ENCODE data around the gene PTRH1.

PTRH1 gene

DNA sequence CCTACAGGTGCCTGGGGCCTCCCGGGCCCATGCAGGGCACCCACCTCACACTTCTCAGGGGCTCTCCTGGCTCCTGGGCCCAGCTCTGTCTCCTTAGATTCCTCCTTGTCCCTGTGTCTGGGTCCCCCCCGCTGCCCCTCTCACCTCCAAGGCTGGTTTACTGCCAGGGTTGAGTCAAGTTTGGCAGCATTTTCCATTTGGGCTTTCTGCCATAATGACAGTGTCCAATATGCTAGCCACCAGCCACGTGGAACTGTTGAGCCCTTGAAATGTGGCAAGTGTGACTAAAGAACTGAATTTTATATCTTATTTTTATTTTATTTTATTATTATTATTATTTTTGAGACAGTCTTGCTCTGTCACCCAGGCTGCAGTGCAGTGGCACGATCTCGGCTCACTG lies 2.3 kb upstream of the PTRH1 start:
- H3K27ac Mint-ChIP-seq = no peak overlapping the region
- no peaks in the 10 kb centered on the region for H3K36me3 Mint-ChIP-seq (ENCODE audit: low read depth)
- H3K9me3 Mint-ChIP-seq = no peaks in the 10 kb centered on the region
- no peak overlapping the region for H3K4me3 Mint-ChIP-seq
- no peak for DNase-seq (ENCODE audit: low spot score)
- no peaks in the 10 kb centered on the region for H3K27me3 Mint-ChIP-seq (ENCODE audit: low read depth)
- H3K4me1 Mint-ChIP-seq (ENCODE audit: low read depth) = peaks cover 18% of the 10 kb centered on the region

DNA sequence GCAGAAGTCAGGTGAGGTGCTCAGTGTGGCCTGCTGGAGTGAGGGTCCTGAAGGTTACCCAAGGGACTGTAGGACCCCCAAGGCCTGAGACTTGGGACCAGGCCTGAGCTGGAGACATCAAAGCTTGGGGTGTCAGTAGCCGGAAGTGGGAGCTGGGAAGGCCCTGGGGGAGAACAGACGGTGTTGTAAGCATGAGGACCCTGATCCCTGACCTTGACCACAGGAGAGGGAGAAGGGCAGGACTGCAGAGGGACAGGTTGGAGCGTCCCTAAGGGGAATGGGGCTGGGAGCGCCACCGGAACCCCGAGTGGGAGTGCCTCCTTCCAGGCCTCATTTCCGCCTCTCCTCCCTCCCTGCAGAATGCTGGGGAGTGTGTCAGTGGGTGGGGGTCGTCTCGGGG lies 949 bp upstream of the PTRH1 start:
- Mint-ChIP-seq H3K27ac (peak overlapping the region; percentile 98), H3K4me1 (ENCODE audit: low read depth) (peaks cover 21% of the 10 kb centered on the region), H3K36me3 (ENCODE audit: low read depth) (no peaks in the 10 kb centered on the region), H3K27me3 (ENCODE audit: low read depth) (no peaks in the 10 kb centered on the region), H3K4me3 (peak overlapping the region; percentile 97), H3K9me3 (no peaks in the 10 kb centered on the region)
- DNase-seq (ENCODE audit: low spot score) = no peak

DNA sequence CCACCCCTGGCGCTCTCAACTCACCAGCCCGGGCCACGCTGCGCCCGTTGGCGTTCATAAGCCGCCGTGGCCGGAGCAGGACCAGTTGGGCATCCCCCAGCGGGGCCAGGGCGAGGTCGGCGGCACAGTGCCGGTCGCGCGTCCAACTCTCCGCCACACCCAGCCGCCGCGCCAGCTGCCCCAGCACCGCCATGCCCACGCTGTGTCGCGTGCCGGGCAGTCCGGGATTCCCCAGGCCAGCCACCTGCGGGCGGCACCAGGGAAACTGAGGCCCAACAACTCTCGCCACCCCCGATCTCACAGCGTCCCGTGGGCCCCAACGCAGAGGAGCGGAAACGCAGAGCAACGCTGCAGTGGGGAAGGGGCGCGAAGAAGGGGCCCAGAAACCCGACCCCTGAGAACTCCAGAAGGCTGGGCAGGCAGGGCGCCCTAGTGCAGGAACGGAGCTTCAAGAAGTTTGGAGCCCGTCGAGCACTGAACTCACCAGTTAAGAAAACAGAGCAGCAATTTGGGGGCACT lies 453 bp downstream of the PTRH1 start:
- H3K36me3 Mint-ChIP-seq (ENCODE audit: low read depth) = no peaks in the 10 kb centered on the region
- H3K4me3 Mint-ChIP-seq = peak overlapping the region; percentile 97
- DNase-seq (ENCODE audit: low spot score) = peak; percentile 23
- peaks cover 28% of the 10 kb centered on the region for H3K4me1 Mint-ChIP-seq (ENCODE audit: low read depth)
- H3K27ac Mint-ChIP-seq = peak overlapping the region; percentile 98
- H3K27me3 Mint-ChIP-seq (ENCODE audit: low read depth) = no peaks in the 10 kb centered on the region
- no peaks in the 10 kb centered on the region for H3K9me3 Mint-ChIP-seq

DNA sequence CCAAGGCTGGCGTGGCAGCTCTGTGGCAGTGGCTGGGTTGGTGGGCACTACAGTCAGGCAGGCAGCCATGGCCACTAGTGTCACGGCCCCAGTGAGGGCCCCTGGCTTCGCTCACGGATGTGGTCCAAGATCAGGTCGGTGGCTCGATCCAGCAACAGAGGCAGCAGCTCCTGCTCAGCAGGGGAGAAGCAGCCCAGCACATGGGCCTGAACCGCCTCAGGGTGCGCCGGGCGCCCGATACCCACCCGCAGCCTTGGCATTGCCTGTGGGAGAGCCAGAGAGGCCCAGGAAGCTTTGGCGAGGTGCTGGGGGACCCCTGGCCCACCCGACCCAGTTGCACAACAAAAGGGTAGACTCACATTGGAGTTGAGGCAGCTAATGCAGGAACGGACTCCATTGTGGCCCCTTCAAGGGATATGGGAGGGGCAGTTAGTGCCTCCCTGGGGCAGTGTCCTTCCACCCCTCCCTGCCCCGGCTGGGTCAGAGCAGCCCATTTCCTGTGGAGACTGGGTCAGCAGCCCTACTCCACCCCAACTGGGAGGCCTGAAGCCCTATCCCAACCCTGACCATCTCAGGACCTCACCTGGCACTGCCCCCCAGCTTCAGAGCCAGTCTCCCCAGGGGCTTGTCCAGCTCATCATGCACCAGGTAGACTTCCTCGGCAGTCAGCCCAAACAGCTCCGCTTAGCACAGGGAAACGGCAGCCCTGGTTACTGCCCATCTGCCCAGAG lies 1.3 kb downstream of the PTRH1 start:
- DNase-seq (ENCODE audit: low spot score) = no peak
- no peak overlapping the region for H3K27ac Mint-ChIP-seq
- peak overlapping the region; percentile 73 for H3K4me3 Mint-ChIP-seq
- no peaks in the 10 kb centered on the region for H3K9me3 Mint-ChIP-seq
- peaks cover 21% of the 10 kb centered on the region for H3K4me1 Mint-ChIP-seq (ENCODE audit: low read depth)
- no peaks in the 10 kb centered on the region for H3K36me3 Mint-ChIP-seq (ENCODE audit: low read depth)
- no peaks in the 10 kb centered on the region for H3K27me3 Mint-ChIP-seq (ENCODE audit: low read depth)

DNA sequence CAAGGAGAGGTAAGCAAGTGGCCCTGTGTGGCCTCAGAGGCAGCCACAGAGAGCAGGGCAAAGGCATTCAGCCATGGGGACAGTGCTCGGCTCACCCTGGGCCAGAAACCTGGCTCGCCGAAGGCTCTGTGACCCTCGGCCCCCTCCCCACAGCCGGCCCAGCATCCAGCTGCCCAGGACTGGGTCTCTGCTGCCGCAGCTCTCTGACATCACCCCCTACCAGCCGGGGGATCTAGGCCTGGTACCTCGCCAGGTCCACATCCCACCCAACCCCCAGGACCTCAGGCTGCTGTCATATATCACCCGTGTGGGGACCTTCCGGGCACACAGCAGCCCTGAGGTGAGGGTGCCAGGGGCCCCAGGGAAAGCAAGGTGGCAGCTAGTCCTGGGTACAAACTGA lies 2.6 kb downstream of the PTRH1 start:
- Mint-ChIP-seq H3K36me3 (ENCODE audit: low read depth) (no peaks in the 10 kb centered on the region), H3K27ac (no peak overlapping the region), H3K4me1 (ENCODE audit: low read depth) (peaks cover 21% of the 10 kb centered on the region), H3K27me3 (ENCODE audit: low read depth) (no peaks in the 10 kb centered on the region), H3K4me3 (no peak overlapping the region), H3K9me3 (peaks cover 3% of the 10 kb centered on the region)
- no peak for DNase-seq (ENCODE audit: low spot score)

DNA sequence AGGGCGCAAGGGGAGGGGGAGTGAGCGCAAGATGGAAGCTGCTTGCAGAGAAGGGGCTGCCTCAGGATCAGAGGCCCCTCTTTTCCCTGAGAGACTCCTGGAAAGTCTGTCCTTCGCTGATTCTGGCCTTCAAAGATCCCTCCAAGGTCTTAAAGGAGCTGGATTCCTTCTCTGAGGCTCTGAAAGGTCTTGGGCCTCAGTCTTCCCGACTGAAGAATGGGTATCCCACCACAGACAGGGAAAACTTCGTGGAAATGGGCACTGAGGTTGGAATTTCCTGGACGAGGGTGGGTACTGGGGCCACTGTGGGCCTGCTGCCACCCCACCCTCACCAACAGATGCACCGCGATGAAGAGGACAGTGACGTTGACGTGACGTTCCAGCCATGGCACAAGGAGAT lies 3.1 kb downstream of the PTRH1 start:
- Mint-ChIP-seq H3K27me3 (ENCODE audit: low read depth) (no peaks in the 10 kb centered on the region), H3K4me3 (no peak overlapping the region), H3K27ac (no peak overlapping the region), H3K36me3 (ENCODE audit: low read depth) (no peaks in the 10 kb centered on the region), H3K9me3 (peaks cover 3% of the 10 kb centered on the region), H3K4me1 (ENCODE audit: low read depth) (peaks cover 25% of the 10 kb centered on the region)
- no peak for DNase-seq (ENCODE audit: low spot score)

DNA sequence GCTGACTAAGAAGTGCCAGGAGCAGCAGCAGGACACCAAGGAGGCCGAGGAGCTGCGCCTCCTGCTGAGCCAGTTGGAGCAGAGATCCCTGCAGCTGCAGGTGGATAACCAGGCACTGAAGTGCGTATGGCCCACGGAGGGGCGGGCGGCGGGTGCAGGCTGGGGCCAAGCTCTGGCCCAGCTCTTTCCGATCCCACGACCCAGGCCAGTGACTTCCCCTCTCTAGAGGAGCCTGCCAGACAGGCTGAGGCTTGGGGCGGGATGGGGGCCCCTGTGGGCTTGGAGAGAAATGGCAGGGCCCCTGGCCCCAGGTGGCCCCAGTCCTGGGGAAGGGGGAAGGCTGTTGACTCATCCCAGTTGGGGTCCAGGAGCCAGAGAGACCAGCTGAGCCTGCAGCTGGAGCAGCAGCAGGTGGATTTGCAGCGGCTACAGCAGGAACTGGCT lies 3.6 kb downstream of the PTRH1 start:
- H3K9me3 Mint-ChIP-seq = peaks cover 3% of the 10 kb centered on the region
- DNase-seq (ENCODE audit: low spot score) = no peak
- H3K4me1 Mint-ChIP-seq (ENCODE audit: low read depth) = peaks cover 25% of the 10 kb centered on the region
- H3K27ac Mint-ChIP-seq = no peak overlapping the region
- no peak overlapping the region for H3K4me3 Mint-ChIP-seq
- no peaks in the 10 kb centered on the region for H3K36me3 Mint-ChIP-seq (ENCODE audit: low read depth)
- H3K27me3 Mint-ChIP-seq (ENCODE audit: low read depth) = no peaks in the 10 kb centered on the region

DNA sequence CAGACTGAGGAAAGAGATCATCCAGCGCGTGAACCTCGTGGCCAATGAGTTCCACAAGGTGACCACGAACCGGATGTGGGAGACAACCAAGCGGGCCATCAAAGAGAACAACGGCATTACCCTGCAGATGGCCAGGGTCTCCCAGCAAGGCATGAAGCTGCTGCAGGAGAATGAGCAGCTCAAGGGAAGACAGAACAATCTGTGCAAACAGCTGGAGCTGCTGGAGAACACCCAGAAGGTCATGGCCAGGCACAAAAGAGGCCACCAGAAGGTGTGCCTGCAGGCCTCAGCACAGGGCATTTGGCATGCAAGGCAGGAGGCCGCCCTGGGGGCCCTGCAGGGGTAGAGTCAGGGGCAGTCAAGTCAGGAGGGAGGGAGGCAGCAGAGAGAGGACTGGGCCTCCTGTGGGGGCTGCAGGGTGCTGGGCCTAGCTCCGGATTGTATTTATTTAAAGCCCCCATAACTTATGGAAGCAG lies 4.2 kb downstream of the PTRH1 start:
- Mint-ChIP-seq H3K9me3 (peaks cover 3% of the 10 kb centered on the region), H3K4me3 (peak overlapping the region; percentile 40), H3K27ac (no peak overlapping the region), H3K36me3 (ENCODE audit: low read depth) (no peaks in the 10 kb centered on the region), H3K4me1 (ENCODE audit: low read depth) (peaks cover 24% of the 10 kb centered on the region), H3K27me3 (ENCODE audit: low read depth) (no peaks in the 10 kb centered on the region)
- DNase-seq (ENCODE audit: low spot score) = peak; percentile 13

DNA sequence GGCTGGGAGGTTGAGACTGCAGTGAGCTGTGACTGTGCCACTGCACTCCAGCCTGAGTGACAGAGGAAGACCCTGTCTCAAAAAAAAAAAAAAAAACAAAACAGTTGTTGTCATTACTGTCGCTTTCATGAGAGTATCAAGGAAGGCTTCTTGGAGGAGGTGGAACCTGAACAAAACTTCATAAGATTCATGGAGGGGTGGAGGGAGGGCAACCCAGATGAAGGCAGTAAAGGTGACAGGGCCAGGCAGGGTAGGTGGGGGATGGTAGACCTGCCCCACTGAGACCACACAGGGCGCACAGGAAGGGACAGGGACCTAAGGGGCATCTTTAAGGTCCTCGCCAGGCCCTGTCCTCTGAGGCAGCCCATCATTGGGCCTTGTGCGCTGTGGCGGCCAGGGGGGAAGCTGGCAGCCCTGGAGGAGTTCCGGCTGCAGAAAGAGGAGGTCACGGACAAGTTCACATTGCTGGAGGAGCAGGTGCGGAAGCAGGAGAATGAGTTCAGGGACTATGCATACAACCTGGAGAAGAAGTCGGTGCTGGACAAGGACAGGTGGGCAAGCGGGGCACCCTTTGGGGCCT lies 5.2 kb downstream of the PTRH1 start:
- DNase-seq (ENCODE audit: low spot score) = no peak
- Mint-ChIP-seq H3K27ac (peak overlapping the region; percentile 34), H3K27me3 (ENCODE audit: low read depth) (no peaks in the 10 kb centered on the region), H3K9me3 (peaks cover 3% of the 10 kb centered on the region), H3K4me3 (no peak overlapping the region), H3K4me1 (ENCODE audit: low read depth) (peaks cover 20% of the 10 kb centered on the region), H3K36me3 (ENCODE audit: low read depth) (no peaks in the 10 kb centered on the region)

DNA sequence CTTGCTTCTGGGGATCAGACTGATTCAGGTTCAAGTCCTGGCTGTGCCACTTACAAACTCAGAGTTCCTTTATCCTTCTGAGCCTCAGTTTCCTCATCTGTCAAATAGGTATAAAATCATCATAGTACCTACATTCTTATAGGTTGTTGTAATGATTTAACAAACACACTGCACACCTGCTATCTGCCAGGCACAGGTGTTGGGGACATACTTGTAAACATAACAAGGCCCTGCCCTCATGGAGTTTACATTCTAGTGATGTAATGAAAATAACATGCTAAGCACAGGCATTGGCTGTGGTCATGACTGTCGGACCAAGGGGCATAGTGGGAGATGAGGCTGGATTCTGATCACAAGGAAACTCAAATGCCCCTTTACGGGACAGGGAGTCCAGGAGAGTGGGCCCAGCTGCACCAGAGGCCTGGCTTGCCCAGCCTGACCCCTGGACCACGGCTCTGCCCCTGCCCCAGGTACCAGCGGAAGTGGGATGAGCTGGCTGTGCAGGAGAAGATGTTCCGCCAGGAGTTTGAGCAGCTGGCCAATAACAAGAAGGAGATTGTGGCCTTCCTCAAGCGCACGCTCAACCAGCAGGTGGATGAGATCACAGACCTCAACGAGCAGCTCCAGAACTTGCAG lies 6.4 kb downstream of the PTRH1 start:
- Mint-ChIP-seq H3K9me3 (peaks cover 3% of the 10 kb centered on the region), H3K27ac (no peak overlapping the region), H3K4me3 (no peak overlapping the region)

DNA sequence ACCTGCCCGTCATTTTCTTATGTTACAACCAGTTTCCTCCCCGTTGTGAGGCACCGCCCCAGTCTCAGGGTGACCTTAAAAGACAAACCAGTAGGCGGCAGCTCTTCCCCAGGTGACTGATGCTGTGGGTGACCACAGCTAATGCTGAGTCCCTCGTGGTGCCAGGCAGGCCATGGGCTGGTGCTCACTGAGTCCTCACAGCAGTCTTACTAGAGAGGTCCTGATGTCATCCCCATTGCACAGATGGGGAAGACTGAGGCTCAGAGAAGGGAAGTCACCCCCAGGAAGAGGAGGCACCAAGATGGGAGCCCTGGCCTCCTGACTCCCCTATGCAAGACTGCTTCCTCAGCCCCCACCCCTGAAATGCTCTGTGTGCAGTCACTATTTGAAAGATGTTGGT lies 7.7 kb downstream of the PTRH1 start:
- peak; percentile 12 for DNase-seq (ENCODE audit: low spot score)
- Mint-ChIP-seq H3K36me3 (ENCODE audit: low read depth) (no peaks in the 10 kb centered on the region), H3K9me3 (peaks cover 3% of the 10 kb centered on the region), H3K27ac (no peak overlapping the region), H3K4me1 (ENCODE audit: low read depth) (peaks cover 20% of the 10 kb centered on the region), H3K27me3 (ENCODE audit: low read depth) (no peaks in the 10 kb centered on the region), H3K4me3 (no peak overlapping the region)

More for the DNA sequence above, 6.4 kb downstream of the PTRH1 start:
- DNase-seq (ENCODE audit: low spot score) = no peak
- no peaks in the 10 kb centered on the region for H3K27me3 Mint-ChIP-seq (ENCODE audit: low read depth)
- no peaks in the 10 kb centered on the region for H3K36me3 Mint-ChIP-seq (ENCODE audit: low read depth)
- H3K4me1 Mint-ChIP-seq (ENCODE audit: low read depth) = peaks cover 20% of the 10 kb centered on the region

DNA sequence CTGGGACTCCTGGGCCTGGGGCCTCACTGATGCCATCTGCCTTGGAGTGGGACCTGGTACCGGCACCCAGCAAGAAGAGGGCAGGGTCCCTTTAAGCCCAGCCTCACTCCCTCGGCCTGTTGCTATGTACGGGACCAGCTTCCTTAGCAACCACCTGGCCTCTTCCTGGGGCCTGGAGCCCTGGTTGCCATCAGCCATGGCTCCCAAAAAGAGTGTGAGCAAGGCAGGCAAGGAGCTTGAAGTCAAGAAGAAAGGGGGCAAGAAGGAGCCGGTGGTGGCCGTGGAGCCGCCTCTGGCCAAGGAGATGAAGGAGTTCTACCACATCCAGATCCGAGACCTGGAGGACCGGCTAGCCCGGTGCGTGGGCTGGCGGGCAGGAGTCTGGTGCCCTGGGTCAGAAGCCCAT lies 8.6 kb downstream of the PTRH1 start, which contains the start of gene CFAP157:
Gene CFAP157, plus strand, starts transcription at position 153 of the 406 bp plus-strand sequence. Its CDS starts 44 bp downstream, at position 197.
- Mint-ChIP-seq H3K36me3 (ENCODE audit: low read depth) (no peaks in the 10 kb centered on the region), H3K27ac (no peak within 1 kb of the TSS), H3K9me3 (peaks cover 3% of the 10 kb centered on the region), H3K4me1 (ENCODE audit: low read depth) (peaks cover 20% of the 10 kb centered on the region), H3K27me3 (ENCODE audit: low read depth) (no peaks in the 10 kb centered on the region), H3K4me3 (no peak within 1 kb of the TSS)
- DNase-seq (ENCODE audit: low spot score) = no peak

DNA sequence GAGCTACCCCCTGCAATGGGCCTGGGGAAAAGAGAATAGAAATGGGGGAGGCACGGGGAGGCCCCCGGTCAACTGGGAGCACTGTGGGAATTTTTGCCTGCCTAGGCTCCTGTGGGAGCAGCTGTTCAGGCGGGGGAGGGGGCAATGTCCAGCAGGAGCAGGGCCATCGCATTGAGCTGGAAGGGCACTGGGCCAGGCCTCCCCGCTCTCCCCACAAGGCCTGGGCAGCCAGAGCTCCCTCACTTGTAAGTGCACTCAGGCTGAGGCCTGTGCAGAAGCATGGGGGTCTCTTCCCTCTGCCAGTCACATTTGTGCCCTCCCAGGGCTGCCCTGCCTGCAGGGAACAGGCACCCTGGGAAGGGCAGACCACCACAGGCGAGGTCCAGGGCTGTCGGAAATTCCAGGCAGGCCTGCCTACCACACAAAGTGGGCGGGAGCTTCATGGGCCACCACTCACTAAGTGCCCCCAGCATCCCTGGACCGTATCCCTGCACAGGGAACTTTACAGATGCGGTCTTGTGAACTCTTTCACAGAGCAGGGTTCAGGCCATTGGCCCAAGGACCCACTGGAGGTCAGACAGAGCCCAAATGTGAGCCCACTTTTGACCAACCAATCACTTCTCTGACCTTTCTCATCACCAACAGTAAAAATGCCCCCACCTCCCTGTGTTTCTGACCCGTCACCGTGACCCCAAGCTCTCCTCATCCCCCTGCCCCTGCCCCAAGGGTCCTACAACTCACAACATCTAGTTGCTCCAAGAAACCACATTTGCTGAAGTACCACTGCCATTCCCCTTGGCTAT lies 9.7 kb downstream of the PTRH1 start:
- peaks cover 3% of the 10 kb centered on the region for H3K9me3 Mint-ChIP-seq
- peaks cover 10% of the 10 kb centered on the region for H3K4me1 Mint-ChIP-seq (ENCODE audit: low read depth)
- no peaks in the 10 kb centered on the region for H3K36me3 Mint-ChIP-seq (ENCODE audit: low read depth)
- H3K27me3 Mint-ChIP-seq (ENCODE audit: low read depth) = no peaks in the 10 kb centered on the region
- DNase-seq (ENCODE audit: low spot score) = no peak
- H3K27ac Mint-ChIP-seq = no peak overlapping the region
- no peak overlapping the region for H3K4me3 Mint-ChIP-seq

Measured in T-helper 2 cell treated with Interferon-gamma antibody and Interleukin-4, amounts not matched to agents 5 μg/mL and 100 μg/mL, for 36 hours (primary cell).